HS-5 (cell line): ENCODE results near the gene LIMS2.
A peak's percentile ranks its signal among the peaks of the same experiment; 100 is the strongest.

Experiments
- DNase-seq: peaks from one replicate; pipeline ENCODE4 v3.0.0-alpha.2; 2012; ENCODE audit warnings: low read depth

LIMS2 gene

DNA sequence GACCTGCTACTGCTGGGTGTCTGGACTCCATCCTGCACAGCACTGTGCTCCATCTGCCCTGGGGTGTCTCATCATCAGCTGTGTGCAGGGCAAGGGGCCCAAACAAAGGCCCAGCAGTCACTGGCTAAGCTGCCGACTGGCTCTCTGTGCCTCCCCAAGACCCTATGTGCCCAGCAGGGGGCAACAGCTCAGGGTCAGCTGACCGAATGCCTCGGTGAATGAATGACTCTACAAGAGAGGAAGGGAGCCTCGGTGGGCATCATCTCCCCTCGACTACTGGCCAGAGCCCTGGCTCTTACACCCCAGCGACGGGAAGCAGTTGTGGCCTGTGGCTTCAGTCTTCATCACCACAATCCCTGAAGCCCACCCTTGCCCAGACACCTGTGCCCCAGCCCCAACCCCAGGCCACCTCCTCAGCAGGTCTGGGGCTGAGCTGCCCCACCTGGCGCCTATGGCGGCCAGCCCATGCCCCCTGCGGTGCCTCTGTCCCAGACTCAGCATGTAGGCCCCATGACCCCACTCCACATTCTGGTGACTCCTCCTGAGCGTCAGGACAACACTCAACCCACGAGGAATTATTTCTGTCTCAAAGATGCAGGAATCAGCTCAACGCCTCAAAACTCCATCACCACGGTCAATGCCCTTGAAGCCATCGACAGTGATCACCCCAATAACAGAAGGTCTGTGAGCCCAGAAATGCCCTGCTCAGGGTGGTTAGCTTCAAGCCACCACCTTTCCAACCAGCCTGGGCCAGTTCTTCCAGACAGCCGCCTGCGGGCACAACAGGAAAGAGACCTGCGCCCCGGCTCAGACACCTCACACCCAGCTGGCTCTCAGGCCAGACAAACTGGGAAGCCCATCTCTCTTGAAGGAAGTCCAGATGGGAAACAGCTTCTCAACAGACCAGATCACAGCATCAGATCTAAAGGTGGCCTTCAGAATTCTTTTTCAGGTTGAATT lies 31.0 kb downstream of the LIMS2 start:
- DNase-seq: no peak

DNA sequence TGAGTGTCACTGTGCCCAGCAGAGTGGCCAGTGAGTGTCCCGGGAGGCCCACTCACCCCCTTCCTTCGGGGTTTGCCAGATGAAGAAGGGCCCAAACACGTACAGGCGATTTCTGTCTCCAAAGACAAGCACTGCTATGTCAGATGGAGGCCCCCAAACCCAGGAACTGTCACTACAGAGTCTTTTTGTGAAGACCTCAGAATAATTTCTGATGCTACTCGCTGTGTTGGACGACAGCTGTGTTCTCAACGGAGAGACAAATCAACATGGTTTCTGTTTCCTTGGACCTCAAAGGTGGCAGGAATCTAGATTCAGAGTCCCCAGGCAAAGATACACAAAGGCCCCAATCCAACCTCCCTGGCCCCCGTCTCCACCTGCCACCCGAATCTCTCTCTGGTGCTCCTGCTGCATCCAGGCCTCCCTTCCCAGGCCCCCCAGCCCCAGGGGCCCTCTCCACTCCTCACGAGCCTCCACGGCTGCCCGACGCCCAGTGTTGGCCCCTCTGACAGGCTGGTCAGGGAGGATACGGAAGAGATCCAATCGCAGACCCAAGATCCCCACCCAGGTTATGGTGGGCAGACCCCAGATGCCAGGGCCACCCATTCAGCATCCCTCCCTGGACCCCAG lies 31.8 kb downstream of the LIMS2 start:
- DNase-seq: no peak

GRCh38 chr2:127642706-127643438 lies 32.5 kb downstream of the LIMS2 start:
- DNase-seq: no peak

GRCh38 chr2:127641846-127642507 lies 33.4 kb downstream of the LIMS2 start:
- DNase-seq: no peak

DNA sequence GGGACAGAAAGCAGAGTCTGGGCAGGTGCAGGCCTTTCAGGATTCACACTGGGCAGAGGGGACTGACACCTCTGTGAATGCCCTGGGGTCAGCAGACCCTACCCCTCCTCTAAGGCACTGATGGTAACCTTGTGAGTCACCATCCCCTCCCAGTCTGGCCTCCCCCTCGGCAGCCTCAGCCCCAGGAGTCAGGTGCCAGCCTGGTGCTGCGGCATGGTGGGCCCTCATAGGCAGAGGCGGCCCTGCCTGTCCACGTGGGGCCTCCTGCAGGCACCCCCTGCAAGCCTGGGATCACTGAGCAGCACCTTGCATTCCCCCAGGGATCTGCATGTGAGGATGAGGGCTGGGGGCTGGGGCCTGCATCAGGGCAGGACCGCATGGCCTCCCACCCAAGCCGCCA lies 34.2 kb downstream of the LIMS2 start:
- no peak for DNase-seq

- no peak for DNase-seq
These were observed 35.0 kb downstream of the LIMS2 start for GRCh38 chr2:127640082-127641072.

DNA sequence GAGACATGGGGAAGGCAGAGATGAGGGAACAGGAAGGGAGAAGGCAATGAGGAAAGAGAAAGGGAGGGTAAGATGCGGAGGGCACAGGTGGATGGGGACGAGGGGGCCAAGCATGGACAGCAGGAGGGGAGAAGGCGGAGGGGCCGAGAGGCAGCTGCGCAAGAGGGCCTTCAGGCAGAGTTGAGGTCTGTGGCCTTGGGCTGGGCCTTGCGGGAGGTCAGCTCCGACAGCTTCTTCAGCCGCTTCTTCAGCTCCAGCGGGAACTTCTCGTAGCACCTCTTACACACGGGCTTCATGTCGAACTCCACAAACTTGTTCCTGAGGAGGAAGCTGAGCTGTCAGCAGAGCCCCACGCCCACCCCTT lies 36.2 kb downstream of the LIMS2 start:
- DNase-seq: no peak

DNA sequence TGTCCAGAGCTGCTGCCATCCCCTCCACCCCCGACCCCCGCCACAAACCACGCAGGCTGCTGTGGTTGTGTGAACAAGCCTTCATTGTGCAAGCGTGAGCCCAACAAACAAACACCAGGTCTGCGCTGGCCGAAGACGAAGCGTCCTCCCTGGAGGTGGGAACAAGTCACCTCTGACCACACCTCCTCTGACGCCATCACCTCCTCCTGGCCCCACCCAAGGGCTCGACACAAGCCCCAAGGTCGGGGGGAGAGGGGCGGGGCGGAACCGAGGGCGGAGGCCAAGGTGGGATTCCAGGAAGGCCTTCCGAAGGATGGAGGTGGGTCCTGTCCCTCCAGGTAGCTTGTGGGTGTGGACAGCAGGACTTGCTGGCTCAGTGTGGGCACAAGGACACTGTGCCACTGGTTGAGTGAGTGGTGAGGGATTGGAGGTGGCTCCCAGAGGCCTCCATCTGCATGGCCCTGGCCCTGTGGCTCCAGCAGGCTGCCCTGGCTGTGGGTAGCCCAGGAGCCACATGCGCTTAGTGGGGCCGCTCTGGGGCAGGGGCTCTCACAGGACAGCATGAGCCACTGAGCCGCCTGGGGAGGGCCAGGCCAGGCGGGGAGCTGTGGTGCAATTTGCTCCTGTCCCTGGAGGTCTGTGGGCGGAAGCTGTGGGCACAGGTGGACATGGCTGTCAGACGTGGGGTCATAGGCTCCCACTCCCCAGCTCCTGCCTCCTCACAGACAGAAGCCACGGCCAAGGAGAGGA lies 36.8 kb downstream of the LIMS2 start:
- no peak for DNase-seq

- DNase-seq: peak; percentile 67
These were observed 37.5 kb downstream of the LIMS2 start for GRCh38 chr2:127637725-127638252.

DNA sequence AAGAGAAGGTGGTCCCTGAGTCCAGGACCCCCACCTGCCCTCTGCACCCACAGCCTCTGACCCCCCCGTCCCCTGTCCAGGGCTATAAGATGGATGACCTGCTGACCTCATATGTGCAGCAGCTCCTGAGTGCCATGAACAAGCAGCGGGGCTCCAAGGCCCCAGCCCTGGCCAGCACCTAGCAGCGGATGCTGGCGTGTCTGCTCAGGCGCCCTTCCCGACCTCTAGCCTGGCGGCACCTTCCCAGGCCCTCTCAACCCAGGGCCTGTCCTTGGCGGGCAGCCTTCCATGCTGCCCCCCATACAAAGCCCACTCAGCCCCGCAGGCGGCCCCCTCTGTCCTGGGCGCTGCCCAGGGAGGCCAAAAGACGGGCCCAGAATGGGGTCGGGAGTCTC lies 38.1 kb downstream of the LIMS2 start:
- no peak for DNase-seq

DNA sequence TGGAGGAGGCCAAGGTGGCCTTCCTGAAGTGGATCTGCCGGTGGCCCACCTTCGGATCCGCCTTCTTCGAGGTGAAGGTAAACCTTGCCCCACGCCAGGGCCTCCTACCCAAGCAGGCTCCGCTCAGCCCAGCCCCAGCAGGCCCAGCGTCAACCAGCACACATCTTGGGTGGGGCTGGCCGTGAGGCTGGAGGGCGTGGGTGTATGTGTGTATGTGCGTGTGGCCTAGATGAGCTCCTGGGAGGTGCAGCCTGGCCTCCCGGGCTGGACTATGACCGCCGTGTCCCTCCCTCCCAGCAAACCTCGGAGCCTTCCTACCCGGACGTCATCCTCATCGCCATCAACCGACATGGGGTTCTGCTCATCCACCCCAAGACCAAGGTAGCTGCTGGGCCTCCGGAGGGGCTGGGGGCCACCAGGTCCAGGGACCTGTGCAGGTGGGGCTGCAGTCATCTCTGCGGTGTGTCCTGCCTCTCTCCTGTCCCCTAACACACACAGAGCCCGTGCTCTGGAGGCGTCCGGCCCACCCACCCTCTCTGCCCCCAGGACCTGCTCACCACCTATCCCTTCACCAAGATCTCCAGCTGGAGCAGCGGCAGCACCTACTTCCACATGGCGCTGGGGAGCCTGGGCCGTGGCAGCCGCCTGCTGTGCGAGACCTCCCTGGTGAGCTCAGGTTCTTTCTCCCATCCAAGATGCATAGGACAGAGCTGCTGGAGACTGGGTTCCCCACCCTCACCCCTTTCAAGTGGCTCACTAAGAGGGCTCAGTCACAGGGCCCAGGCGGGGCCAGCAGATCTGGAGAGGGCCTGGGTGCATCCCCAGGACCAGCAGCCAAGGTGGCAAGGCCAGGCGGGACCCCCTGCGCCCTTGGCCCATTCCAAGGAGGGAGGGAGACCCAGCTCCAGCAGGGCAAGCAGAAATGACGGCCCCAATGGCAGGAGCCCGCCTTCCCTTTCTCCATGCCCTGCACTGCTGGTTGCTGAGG lies 38.8 kb downstream of the LIMS2 start:
- DNase-seq: no peak

GRCh38 chr2:127635380-127636237 lies 39.7 kb downstream of the LIMS2 start:
- no peak for DNase-seq

DNA sequence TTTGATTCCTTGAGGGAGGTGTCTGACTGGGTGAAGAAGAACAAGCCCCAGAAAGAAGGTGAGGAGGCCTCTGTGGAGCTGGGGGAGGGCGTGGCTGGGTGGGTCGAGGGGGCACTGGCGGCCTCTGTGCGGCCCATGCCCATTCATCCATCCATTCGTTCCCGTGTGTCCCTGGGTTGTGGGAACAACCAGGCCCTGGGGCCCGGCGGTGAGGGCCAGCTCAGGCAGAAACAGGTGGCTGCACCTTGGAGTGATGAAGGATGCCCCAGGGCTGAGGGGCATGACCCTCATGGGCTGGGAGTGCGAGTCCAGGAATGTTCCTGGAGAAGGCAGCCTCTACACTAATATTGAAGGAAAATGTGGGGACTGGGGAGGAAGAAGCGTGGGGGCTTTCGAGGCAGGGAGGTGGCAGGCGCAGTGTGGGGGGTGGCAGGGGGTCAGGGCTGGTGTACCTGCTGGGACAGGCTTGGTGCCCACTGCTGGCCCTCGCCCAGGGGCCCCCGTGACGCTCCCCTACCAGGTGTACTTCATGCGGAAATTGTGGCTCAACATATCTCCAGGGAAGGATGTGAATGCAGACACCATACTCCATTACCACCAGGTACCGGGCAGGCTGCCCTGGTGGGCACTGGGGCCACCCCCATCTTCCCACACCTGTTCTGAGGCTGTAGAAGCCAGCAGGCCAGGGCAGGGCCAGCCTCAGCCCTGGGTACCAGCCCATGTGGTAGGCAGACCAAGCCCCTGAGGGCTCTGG lies 40.5 kb downstream of the LIMS2 start:
- no peak for DNase-seq

DNA sequence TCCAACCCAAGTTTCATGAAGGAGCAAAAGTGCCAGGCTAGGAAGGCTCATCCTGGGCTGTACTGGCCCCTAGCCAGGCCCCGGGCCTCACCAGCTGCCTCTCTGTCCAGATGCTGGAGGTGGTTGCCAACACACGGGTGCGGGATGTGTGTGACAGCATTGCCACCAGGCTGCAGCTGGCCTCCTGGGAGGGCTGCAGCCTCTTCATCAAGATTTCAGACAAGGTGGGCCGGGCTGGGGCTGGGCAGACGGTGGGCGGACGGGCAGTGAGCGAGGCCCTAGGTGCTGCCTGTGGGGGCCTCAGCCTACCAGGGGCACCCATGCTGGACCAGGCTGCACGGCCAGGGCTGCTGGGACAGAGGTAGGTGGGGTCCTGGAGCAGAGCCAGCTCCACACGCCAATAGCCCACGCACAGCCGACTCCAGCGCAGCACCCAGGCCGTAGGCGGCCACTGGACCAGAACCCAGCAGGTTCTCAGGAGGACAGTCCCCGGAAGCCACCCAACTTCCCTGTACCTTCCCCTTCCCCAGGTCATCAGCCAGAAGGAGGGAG lies 41.2 kb downstream of the LIMS2 start:
- DNase-seq: no peak

GRCh38 chr2:127633556-127634065 lies 41.7 kb downstream of the LIMS2 start:
- DNase-seq: no peak
